ENCODE measurements around the gene CCL4.
"Not testable (repeated sequence)": the region's sequence is repeated elsewhere in the genome, so short reads cannot be mapped to it uniquely, and the experiment has no call there.

The CCL4 gene

GRCh38 chr17:36118477-36119353, 15.1 kb downstream of the CCL4 start:
- DNase-seq: no peak

DNA sequence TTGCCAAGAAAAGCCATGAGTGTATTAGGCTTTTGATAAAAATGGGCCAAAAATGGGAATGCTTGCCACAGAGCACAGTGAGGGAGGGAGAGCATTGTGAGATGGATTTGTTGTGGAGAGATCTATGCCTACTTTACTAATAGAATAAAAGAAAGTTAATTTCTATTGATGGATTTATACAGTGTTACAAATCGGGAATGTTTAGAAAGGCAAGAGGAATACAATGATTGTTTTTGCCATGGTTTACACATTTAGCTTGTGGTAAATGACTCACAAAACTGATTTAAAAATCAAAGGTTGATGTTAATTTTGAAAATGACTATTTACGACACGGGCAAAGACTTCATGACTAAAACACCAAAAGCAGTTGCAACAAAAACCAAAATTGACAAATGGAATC, 16.6 kb downstream of the CCL4 start:
- no peak for DNase-seq

DNA sequence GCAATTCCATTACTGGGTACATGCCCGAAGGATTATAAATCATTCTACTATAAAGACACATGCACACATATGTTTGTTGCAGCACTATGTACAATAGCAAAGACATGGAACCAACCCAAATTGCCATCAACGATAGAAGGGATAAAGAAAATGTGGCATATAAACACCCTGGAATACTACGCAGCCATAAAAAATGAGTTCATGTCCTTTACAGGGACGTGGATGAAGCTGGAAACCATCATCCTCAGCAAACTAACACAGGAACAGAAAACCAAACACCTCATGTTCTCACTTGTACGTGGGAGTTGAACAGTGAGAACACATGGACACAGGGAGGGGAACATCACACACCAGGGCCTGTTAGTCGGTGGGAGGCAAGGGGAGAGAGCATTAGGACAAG, 17.5 kb downstream of the CCL4 start:
- not testable (repeated sequence) for DNase-seq

- DNase-seq: no peak
Measured at GRCh38 chr17:36123431-36123830, 19.8 kb downstream of the CCL4 start.

DNA sequence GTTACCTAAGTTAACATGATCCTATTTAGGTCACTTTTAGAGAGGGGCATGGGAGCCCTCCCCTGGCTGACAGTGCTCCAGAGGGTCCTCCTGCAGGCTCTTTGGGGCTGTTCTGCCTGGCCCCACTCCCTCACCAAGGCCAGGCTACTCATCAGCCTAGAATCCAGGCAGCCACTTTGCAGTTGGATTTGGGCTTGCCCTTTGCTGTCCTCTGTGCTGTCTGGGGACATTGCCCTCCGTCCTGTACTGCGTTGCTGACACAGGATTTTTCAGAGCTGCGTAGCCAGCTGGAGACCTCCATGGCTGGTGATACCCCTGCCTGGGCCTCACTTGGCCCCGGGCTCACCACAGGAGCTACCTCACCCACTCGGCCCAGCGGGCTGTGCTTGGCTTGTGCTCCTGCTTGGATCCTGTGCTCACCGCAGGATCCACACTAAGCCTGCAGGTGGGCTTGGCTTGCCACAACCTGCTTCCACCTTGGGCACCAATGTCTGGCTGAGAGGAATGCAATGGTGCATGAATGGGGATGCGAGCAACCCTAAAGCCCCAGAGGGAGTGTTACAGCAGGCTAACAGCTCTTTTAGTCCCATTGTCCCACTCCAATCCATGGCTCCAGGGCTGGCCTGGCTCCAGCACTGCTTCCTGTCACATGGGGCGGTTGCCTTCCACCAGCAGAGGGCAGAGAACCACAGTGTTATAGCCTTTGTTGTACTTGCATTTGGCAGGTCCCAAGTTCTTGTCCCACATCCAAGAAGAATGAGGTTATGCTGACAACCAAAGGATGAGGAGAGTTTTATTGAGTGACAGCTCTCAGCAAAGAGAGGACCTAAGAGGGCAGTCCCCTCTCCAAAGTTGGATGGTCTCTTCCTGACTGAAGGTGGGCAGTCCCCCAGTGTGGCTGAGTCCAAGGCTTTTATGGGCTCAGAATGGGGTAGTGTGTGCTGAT, 21.5 kb downstream of the CCL4 start:
- DNase-seq: no peak

DNA sequence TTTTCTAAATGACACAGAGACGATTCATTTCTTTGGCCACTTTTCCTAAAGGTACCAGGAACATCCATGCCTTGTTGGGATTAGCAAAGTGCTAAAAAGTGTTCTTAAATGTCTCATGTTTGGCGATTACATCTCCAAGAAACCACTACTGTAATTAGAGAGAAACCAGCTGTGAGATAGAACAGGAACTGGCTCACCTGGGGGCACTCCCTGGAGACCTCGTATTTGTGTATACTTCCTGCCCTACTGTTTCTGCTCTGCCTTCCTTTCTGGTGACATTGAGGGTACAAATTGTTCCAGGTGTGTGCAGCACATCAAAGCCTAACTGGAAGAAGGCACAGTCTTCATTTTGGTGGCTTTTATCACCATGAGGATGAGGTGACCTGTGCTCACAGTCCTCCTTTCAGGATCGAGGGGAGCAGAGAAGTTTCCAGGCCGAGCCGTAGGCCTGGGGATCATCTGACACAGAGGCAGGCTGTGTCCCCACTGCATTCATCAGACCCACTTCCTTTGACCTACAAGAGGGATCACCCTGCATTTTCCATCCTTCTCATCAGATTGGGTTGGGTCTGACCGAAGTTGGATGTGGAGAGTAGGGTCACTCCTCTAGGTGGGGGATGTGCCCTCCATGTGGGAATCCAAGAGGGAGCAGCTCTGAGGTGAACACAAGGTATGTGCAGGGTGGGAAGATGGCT, 23.7 kb downstream of the CCL4 start:
- no peak for DNase-seq

DNA sequence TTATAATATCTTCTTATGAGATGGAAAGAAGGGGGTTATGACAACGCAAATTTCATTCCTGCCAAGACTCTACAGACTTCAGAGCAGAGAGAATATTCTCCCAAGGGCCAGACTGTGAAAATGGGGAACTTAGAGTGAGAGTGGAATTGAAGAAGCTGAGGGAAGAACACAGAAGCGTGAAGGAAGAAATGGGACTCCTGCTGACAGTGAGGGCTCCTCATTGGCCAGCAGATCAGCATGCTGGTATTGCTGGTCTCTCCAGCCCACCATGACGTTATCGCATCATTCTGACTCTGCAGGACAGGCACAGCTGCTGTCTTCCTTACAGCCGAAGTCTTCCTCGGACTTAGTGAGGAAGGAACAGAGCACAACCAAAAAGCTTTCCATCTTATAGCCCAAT, 24.3 kb downstream of the CCL4 start:
- DNase-seq: no peak

DNA sequence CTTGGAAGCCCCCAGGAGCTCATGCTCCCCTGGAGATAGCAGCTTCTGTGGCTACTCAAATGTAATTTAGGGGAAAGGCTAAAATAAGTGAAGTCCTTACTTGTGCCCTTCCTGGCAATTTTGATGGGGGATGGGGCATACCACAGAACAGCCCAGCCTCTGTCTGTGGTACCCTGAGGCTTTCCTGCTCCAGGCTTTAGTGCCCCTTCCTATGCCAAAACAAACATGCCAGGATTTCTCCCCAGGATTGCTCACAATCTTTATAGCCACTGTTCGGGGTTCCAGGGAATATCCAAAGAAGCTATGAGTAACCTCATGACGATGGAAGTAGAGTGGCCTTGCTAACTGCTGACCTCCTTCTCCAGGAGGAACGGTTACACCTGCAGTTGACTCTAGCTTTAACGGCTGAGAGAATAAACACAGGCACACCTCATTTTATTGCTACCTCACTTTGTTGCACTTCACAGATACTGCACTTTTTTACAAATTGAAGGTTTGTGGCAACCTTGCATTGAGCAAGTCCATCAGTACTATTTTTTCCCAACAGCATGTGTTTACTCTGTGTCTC, 24.9 kb downstream of the CCL4 start:
- DNase-seq: no peak

- no peak for DNase-seq
Measured at GRCh38 chr17:36129616-36130015, 26.0 kb downstream of the CCL4 start.

DNA sequence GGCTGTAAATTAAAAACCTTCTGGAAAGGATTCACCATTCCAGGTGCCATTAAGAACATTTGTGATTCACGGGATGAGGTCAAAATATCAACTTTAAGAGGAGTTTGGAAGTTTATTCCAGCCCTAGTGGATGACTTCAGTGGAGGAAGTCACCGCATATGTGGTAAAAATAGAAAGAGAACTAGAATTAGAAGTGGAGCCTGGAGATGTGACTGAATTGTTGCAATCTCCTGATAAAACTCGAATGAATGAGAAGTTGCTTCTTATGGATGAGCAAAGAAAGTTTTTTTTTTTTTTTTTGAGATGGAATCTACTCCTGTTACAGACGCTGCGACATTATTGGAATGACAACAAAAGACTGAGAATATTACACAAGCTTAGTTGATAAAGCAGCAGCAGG, 26.7 kb downstream of the CCL4 start:
- DNase-seq: no peak

DNA sequence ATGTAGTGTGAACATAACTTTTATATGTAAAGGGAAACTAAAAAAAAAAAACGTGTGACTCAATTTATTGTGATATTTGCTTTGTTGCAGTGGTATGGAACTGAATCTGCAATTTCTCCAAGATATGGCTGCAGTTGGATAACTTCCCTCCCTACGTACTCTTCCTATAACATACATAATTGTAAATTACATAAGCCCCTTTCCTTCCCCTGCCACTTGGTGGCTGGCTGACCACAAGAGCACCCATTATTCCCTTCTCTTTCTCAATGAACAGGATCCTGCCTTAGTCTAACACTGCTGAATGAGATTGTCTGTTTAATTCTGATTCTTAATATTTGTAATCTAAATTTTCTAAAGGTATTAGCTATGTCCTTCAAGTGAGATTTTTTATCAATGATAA, 27.8 kb downstream of the CCL4 start:
- DNase-seq: no peak

GRCh38 chr17:36131931-36132330, 28.3 kb downstream of the CCL4 start:
- no peak for DNase-seq

GRCh38 chr17:36132421-36132831, 28.8 kb downstream of the CCL4 start:
- DNase-seq: no peak

DNA sequence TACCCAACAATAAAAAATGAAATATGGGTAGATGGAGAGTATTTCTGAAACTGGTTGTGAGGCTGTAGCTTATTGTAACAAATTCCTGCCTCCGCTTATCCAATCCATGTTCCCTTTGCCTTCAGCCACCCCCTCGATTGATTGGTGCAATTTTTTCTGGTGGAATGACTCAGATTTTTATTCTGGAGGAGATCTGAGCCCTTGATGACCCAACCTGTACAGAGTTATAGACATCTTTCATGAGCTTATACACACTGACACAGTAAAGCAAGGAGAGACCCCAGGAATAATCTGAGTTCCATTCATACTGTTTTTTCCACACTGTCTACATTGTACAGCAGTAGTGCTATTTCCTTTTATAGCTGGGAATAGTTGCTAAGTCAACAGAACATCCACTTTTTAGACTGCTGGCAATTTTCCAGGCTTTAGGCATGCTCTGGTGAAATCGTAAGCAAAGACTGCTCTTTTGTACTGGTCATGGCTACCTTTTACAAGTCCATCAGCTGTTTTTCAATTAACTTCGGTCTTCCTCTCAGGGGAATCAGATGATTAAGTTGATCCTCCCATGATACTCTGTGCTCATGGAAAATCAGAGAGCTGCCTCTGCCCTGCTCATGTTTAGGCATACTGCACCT, 30.1 kb downstream of the CCL4 start:
- DNase-seq: no peak

- no peak for DNase-seq
Measured at GRCh38 chr17:36135465-36135864, 31.8 kb downstream of the CCL4 start.

- DNase-seq: no peak
Measured at GRCh38 chr17:36136036-36136435, 32.4 kb downstream of the CCL4 start.

GRCh38 chr17:36136439-36136838, 32.8 kb downstream of the CCL4 start:
- no peak for DNase-seq

DNA sequence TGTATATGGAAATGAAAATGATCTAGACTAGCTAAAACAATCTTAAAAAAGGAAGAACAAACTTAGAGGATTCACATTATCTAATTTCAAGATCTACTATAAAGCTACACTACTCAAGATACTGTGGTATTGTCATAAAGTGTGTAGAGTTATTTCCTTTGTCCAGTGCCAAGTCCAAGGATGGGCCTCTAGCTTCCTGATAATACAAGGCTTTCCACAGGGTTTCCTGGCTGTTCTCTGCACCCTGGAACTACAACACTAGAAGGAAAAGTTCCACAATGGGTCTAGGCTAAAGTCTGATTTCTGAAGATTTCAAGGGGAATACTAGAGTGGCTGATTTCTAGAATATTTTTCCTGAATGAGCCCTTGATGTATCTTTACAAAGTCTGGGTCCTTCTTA, 38.6 kb downstream of the CCL4 start:
- no peak for DNase-seq

GRCh38 chr17:36142806-36143205, 39.2 kb downstream of the CCL4 start:
- DNase-seq: no peak

DNA sequence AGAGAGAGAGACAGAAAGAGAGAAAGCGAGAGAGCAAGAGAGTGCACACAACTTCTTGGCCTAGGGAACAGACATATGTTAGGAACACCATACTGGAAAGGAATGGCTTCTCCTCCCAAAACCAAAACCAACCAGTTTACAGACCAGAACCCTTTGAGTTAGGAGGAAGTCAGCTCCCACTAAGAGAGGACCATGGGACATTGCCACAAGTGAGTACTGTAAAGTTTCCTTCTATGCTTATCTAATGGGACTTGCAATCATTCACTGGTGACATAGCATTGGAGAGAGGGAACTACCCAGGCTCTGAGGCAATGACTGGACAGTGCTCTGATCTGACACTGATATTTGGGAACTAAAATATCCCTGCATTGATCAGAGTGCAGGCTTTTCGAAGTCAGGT, 40.4 kb downstream of the CCL4 start:
- DNase-seq: no peak

DNA sequence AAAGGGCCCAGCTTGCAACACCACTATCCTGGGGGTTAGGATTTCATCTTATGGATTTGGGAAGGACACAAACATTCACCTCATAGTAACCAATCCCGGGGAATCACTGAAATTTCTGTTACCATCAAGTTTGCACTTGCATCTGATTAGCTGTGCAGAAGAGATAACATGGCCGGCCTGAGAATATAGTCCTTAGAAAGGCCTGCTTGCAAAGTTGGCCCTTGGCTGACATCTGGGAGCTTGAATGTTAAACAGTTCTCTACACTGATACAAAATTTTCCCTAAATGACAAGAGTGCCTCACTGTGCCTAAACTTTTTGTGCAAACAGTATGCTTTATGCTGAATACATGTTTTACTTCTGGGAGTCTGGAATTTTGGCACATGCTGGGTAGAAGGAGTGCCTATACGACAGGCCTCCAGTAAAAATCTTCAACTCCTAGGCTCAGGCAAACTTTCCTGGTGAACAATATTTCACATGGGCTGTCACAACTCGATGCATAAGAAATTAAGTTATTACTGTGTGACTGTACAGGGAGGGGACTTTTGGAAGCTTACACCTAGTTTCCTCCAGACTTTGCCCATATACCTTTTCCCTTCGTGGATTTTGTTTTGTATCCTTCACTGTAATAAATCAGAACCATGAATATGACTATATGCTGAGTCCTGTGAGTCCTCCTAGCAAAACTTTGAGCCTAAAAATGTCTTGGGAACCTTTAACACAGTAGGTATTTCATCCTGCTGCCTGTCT, 41.5 kb downstream of the CCL4 start:
- no peak for DNase-seq
